SHP77 treated with DMSO at 0.1 percent for 48 hours (cell line): Measurements from ENCODE around the gene GFRA4.

Experiments
- DNase-seq: peaks from one replicate; lab custom pipeline; 2025; lab: John Stamatoyannopoulos, UW

The GFRA4 gene

DNA sequence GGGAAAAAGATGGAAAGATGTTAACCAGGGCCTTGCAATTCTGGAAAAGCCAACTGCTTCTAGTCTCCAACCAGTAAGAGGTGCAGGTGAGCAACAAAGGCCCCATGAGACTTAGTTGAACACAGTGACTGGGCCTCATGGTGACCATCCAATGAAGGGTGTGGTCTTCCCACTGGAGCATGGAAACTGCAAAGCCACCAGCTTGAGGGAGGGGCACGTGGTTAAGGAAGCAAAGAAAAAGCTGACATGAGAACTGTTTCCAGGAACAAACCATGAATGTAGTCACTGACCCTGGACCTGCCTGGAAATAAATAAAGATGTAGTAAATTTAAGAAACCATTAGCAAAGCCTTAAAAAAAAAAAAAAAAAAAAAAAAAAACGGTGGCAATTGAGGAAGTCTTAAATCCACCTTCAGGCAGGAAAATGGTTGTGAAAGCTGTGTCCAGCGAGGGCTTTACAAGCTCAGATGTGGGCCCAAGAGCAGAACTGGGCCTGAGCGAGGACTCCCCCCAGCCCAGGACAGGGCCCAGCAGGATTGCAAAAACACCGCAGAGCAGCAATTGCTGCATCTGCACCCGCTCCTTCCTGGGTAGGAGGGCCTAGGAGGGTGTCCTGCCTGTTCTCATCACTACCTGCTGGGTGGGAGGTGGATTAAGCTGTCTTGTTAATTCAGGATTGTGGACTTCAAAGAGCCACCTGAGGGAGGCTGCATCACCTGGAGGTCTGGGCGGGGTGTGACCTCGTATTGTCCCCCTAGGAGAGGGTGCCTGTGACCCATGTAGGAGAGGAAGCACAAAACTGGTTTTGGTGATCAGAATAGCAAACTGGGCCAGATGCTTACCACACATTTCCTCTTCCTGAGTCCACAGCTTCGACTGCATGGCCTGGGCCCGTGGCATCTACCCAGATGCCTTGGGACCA is 10.3 kb downstream of the GFRA4 start:
- DNase-seq, result no peak

DNA sequence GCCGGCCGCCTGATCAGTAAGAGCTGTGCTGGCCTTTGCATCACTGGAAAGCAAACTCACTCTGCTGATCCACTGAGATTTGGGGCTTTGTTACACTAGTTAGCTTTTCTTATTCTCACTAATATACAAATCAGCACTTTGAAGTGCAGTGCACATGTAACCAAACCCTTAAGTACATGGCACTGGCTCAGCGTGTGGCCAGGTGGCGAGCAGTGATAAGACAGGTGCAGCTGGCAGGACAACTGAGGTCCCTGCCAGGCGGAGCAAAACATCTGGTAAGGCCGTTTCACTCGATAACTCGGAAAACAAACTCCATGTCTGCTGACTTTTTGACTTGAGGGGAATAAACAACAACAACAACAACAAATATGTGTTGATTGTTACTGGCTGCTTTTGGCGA is 11.0 kb downstream of the GFRA4 start:
- DNase-seq, result no peak

DNA sequence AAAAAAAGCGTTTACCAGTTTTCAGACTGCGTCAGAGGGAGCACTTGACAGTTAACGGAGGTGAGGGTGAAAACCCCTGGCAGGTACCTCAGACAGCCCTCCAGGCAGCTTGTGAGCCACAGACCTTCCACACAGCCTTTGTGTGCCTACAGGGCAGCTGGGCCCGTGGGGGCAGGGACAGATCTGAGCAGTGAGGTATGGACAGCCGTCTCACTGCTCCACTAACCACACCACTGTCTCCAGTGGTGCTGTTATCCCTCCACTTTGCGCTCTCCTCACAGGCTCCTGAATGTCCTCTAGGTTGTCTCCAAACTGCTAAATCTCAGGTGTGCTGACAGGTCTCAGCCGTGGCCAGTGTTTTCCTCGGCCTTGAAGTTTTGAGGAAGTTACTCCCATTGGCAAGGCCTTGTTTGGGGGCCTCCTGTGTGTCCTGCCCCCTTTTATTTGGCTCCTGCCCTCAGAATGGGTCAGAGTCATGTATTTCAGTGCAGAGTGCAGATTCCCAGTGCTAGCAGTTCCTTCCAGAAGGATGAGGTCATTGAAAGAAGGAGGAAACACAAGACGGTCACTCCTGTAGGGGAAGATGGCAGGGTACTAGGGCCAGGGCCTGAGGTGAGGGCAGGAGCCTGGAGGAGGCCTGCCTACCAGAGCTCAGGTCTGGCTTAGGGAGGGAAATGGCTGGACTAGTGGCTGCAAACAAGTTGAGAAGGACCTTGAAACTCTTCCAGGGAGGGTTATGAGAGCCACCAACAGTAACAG is 11.8 kb downstream of the GFRA4 start:
- DNase-seq, result no peak

DNA sequence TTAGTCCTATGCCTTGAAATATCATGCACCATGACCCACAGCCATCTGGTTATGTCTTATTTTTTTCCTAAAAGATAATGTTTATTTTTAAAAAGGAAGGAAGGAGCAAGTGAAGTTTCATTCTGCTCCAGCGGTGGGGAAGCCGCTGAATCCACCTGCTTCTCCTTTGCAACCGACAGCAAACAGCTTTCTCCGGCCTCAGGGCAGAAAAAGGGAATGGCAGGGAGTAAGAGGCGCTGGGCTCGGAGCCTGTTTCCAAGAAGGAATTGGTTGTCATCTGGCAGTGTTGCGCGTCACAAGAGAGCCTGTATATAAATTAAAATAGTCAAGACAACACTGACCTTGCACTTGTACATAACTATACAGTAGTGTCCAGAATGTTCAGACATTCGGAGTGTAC is 14.2 kb downstream of the GFRA4 start:
- DNase-seq, result no peak

DNA sequence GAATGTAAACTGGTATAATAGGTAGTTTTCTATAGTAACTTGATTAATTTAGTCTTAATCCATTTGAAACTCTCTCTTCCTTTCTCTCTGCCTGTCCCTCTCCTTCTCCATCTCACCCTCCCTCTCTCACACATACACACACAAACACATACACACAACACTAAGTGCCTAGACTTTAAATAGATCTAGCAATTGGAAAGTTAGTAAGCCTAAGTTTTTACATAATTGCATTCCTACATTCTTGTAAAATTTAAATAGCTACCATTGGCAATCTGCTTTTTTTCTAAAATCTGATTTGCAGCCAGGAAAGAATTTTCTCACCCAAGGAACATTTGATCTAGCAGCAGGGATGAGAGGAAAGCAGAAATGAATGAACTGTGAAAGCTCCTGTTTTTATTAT is 15.7 kb downstream of the GFRA4 start:
- DNase-seq, result no peak

- no peak for DNase-seq
These were observed 16.5 kb downstream of the GFRA4 start for GRCh38 chr20:3646651-3647050.

GRCh38 chr20:3646067-3646440 is 17.1 kb downstream of the GFRA4 start:
- no peak for DNase-seq

DNA sequence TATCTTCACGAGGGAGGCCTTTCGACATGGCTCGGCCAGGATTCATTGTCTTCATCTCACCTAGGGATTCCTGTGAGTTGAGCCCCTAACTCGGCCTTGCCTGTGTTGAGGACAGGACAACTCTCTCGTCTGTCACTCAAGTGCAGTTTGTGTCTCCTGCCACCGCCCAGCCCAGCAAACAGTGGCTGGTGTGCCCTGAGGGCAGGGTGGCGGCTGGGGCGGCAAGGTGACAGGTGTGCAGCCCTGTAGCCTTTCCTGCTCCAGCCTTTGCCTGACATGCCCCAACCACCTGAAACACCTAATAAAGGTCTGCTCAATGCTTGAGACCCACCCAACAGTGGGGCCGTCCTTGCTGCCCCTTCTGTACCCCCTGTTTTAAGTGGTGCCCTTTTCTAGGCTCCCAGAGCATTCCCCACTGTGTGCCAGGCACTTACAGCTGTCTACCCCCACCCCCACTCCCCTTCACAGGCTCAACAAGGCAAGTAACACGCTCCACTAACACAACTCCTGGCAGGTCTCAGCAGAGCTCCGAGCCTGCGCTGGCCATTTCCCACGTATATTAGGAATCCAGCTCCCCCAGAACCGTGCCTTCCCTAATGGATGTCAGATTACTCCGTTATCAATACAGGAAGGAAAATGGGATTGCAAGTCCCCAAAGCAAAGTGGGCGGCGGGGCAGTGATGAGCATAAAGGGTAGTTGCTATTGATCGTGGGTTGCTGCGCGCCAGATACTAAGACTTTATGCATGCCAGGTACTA is 17.7 kb downstream of the GFRA4 start:
- DNase-seq, result no peak

- DNase-seq, result no peak
These were observed 22.9 kb downstream of the GFRA4 start for GRCh38 chr20:3640259-3640658.

DNA sequence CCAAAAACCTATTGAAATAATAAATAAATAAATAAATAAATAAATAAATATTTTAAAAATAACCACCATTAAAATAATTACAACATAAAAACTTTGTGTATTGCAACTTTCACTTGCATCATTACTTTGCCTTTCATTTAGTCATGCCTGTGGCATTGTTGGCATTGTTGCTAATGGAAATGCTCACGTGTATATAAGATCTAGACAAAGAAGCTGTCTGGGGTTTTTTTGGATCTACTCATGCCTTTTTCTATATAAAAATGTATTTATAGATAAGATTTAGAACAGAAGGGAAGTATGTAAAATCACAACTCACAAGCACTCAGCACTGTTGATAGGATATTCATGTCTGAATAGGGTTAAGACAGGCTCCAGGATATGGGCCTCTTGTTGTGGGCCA is 27.9 kb downstream of the GFRA4 start:
- no peak for DNase-seq

GRCh38 chr20:3633913-3634478 is 29.2 kb downstream of the GFRA4 start:
- DNase-seq, result no peak

DNA sequence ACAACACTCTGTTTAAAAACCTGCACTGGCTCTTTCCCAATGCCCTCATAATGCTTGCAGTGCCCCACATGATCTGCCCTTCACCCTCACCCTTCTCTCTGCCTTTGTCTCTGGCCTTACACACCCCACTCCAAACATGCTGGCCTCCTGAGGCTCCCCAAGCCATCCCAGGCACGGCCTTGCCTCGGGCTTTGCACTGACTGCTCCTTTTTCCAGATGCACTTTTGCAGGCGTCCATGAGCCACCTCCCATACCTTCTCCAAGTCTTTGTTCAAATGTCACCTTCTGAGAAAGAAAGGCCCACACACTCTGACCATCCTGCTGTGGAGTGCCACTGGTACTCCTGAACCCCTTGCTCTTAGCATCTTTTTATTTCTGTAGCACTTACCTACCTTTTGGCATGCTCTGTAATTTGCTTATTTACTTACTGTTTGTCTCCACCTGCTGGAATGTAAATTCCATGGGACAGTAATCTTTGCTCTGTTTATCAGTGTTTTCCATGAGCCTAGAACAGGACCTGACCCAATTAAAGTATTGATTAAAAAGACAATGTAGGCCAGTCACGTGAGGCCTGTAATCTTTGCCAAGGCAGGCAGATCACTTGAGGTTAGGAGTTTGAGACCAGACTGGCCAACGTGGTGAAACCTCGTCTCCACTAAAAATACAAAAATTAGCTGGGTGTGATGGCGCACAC is 30.7 kb downstream of the GFRA4 start:
- DNase-seq, result no peak

DNA sequence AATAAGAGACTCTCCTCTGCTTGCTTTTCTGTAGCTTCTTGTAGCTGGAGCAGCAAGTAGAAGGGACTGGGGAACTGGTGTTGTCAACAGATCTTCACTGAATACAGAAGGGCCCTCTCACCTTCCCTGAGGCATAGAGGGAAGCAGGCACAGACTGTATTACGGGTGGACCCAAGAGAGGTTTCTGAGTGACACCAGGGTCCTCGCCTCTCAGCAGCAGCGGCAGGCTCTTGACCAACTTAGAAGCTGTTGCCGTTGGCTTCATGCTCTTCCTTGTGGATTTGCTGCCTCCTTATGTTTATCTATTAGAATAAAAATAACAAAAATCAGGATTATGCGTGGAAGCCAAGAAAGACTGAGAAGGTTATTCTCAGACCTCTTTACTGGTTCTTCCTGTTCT is 31.7 kb downstream of the GFRA4 start:
- no peak for DNase-seq

DNA sequence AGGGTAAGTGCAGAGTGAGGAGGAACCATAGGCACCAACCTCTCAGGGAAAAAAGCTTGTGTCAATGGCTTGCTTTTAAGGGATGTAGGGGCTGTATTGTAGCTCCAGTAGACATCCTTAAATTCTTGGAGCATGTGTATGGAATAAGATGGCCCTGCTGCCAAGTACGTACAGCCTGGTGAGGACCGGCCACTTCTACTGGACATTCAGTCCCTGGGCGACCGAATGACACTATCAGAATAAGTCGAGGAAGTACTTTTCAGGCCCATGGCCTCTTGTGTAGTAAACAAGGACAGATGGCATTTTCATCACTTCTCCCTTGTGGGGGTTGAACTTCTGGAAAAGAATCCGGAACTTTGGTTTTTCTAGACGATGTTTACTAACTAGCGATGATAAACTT is 32.8 kb downstream of the GFRA4 start:
- DNase-seq, result no peak

DNA sequence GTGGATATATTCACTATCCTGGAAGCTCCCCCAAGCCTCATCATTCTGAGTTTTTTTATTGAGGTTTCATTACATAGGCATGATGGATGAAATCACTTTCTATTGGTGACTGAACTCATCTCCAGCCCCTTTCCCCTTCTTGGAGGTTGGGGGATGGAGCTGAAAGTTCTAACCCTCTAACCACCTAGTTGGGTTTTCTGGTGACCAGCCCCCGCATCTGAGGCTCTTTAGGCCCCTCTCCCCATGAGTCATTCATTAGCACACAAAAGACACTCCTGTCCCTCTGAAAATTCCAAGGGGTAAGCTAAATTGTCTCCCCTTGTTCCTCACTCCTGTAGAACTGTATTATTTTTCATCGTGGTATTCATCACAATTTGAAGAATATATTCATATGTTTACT is 33.3 kb downstream of the GFRA4 start:
- no peak for DNase-seq

DNA sequence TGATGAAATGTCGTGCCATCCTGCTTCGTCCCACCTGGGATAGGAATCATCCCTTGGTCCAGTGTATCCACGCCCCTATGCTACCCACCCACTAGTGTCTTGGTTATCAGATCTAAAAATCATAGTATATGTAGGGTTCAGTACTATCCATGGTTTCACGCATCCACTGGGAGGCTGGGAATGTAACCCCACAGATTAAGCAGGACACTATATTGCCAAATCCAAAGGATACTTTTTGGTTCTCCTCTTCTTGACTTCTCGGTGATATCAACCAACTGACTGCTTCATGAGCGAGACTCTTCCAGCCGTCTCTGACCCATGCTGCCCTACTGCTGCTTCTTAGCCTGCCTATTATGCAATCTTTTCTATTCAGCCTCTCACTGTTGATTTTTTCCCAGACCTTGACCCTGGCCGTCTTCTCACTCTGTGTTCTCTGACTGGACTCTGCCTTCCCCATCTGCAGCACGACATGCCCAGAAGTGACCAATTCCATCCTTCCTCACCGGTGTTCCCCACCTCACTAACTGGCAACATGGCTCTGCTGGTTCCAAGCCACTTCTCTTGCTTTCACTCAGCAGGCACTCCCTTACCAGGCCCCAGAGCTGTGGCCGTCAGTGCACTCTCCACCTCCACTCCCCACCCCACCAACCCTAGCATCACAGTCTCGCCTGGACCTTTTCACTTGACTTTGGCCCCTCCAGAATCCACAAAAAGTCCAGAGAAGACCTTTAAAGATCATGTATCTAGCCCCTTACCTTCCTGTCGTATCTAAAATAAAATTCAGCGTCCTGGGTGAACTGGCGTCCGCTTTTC is 34.5 kb downstream of the GFRA4 start:
- no peak for DNase-seq

GRCh38 chr20:3627476-3627875 is 35.7 kb downstream of the GFRA4 start:
- no peak for DNase-seq

DNA sequence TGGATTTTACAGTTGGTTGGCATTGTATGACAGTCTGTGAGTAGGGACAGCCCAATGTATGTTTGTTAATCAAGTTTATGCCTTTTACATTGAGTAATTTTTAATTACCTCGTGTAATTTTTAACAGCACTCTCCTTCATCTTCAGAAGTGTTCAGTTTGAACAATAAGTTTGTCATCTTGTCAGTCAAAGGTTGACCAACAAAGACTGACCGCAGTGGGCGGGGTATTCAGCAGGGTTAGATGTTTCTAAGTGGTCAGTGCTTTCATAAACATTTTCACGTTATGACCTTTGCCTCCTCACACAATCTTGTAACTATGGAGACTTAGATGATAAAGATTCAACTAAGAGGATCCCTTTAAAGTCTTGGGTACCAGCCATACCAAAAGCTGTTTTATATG is 40.8 kb downstream of the GFRA4 start:
- DNase-seq, result no peak

DNA sequence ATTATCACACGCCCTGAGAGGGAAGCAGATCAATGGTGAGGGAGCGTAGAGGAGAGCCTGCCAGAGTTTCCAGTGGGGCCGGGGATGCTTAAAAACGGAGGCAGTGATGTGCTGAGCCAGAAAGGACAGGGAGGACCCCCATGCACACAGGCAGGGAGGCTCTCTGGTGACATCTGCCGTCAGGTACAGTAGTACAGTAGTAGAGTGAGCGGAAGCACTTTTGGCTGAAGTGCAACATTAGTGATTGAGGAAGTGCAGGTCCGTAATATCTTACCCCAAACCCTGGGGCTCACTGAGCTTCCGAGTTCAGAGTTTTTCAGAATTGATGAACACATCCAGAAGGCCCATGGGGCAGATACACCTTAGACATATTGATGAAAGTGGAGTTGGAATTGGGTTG is 42.1 kb downstream of the GFRA4 start:
- DNase-seq, result no peak

GRCh38 chr20:3616250-3616649 is 46.9 kb downstream of the GFRA4 start:
- DNase-seq, result no peak
